GM23248 (cell line): ENCODE measurements around the gene THSD7A.

Experiments
- EZH2 ChIP-seq: fragments of 200-600 bp; sonication (generic); IDR thresholded peaks from 2 replicates; pipeline ENCODE4 v1.6.1; 2018; ENCODE audit warnings: antibody characterized with exemption, mild to moderate bottlenecking; ENCODE audit not compliant: insufficient read depth, poor library complexity, severe bottlenecking
- EZH2phosphoT487 ChIP-seq: fragments of 200-600 bp; sonication (generic); IDR thresholded peaks from 2 replicates; pipeline ENCODE4 v1.6.1; 2018; ENCODE audit warnings: antibody characterized with exemption, moderate library complexity, mild to moderate bottlenecking, low read depth; ENCODE audit not compliant: insufficient read depth

- TF ChIP-seq EZH2phosphoT487 (no peak), EZH2 (no peak)
Observed at GRCh38 chr7:11327633-11328032, 504.4 kb downstream of the THSD7A start.
